AG09309 (cell line): Measurements from ENCODE around the gene ZNF146.
"Not testable (repeated sequence)": the region's sequence is repeated elsewhere in the genome, so short reads cannot be mapped to it uniquely, and the experiment has no call there.

Source experiments
- DNase-seq: peaks from one replicate; pipeline ENCODE4 v3.0.0-alpha.2; 2010; ENCODE audit warnings: low read depth
- H3K4me3 ChIP-seq: 2 replicates; pipeline ENCODE4 v1.5.1; 2011; ENCODE audit warnings: mild to moderate bottlenecking, low read depth, low read length, moderate library complexity; ENCODE audit not compliant: control insufficient read depth
- TF ChIP-seq, protein P1 (sequence below): IDR thresholded peaks from 2 replicates; pipeline ENCODE4 v1.5.1; 2011; ENCODE audit warnings: mild to moderate bottlenecking, low read depth, low read length, inconsistent platforms; ENCODE audit not compliant: insufficient read depth, control insufficient read depth; ENCODE audit errors: missing control alignments

The ZNF146 gene

DNA sequence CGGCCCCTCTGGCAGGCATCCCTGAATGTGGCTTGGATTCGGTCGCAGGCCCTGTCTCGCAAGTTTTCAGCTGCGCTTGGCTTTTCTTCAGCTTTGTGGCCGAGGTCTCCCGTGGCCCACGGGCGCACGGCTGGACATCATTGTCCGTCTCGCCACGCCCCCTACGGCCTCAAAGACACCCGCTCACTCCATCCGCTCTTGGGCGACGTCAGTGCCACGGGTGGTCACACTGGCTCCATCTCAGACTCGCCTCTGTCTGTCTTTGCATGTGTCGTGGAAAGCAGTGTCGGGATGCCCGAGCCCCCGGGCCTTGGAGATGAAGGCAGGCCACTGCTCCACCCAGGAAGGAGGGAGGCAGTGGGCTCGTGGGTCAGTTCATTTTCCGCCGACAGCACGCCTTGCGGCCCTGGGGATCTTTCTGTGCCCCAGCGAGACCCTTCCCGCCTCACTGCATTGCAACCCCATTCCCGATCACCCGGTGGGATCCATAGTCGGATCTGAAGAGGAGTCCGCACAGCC is 51.0 kb downstream of the ZNF146 start:
- TF ChIP-seq, protein P1, sequence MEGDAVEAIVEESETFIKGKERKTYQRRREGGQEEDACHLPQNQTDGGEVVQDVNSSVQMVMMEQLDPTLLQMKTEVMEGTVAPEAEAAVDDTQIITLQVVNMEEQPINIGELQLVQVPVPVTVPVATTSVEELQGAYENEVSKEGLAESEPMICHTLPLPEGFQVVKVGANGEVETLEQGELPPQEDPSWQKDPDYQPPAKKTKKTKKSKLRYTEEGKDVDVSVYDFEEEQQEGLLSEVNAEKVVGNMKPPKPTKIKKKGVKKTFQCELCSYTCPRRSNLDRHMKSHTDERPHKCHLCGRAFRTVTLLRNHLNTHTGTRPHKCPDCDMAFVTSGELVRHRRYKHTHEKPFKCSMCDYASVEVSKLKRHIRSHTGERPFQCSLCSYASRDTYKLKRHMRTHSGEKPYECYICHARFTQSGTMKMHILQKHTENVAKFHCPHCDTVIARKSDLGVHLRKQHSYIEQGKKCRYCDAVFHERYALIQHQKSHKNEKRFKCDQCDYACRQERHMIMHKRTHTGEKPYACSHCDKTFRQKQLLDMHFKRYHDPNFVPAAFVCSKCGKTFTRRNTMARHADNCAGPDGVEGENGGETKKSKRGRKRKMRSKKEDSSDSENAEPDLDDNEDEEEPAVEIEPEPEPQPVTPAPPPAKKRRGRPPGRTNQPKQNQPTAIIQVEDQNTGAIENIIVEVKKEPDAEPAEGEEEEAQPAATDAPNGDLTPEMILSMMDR = no peak
- no peak overlapping the region for H3K4me3 ChIP-seq
- no peak for DNase-seq

GRCh38 chr19:36266375-36266961 is 51.6 kb downstream of the ZNF146 start:
- no peak overlapping the region for H3K4me3 ChIP-seq
- DNase-seq = no peak
- TF ChIP-seq, protein P1 = no peak

- TF ChIP-seq, protein P1 = no peak
- DNase-seq = no peak
- H3K4me3 ChIP-seq = no peak overlapping the region
Measured at GRCh38 chr19:36267061-36267845, 52.3 kb downstream of the ZNF146 start.

- not testable (repeated sequence) for DNase-seq, H3K4me3 ChIP-seq
Measured at GRCh38 chr19:36268081-36268480, 53.2 kb downstream of the ZNF146 start.

- not testable (repeated sequence) for DNase-seq, H3K4me3 ChIP-seq
Measured at GRCh38 chr19:36268591-36268990, 53.7 kb downstream of the ZNF146 start.

DNA sequence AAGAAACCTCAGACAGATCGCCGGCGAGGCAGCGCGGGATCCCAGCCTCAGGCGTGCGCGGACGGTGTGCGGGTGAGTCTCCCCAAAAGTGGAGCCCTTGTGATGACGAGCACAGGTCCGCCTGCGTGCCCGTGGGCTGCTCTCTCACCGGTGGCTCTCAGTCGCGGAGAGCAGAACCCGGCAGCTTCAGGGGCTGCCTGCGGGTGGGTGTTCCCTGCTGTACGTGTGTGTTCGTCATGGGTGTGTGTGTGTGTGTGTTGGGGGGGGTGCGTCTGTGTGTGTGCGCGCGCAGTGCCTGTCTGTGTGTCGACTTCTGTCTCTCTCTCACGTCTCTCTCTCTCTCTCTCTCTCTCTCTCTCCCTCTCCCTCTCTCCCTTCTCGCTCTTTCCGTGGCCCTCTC is 54.4 kb downstream of the ZNF146 start:
- not testable (repeated sequence) for DNase-seq, H3K4me3 ChIP-seq
